Measurements from ENCODE around the gene TRIM71. TPM values are rescaled to one million over a fixed set of nuclear protein-coding genes. Genes with fewer than 3 reads are reported as not detected.

TRIM71 gene
- total RNA-seq, 1 donor from 2014 or later, result not detected

- POLR2A ChIA-PET, result no interaction called here
Measured at GRCh38 chr3:32859604-32860237, 41.9 kb downstream of the TRIM71 start.

GRCh38 chr3:32860499-32860898 is 42.7 kb downstream of the TRIM71 start:
- intact Hi-C loops (cut with micrococcal nuclease), result no loop called here
- ATAC-seq (ENCODE audit: low read depth), result no peak
- Mint-ChIP-seq H3K27me3 (peaks cover 2% of the 10 kb centered on the region), H3K9me3 (no peaks in the 10 kb centered on the region), H3K4me3 (no peak overlapping the region), H3K4me1 (no peaks in the 10 kb centered on the region), H3K27ac (no peak overlapping the region), H3K36me3 (ENCODE audit: low read depth) (no peaks in the 10 kb centered on the region)
- no peak for DNase-seq
- POLR2A ChIA-PET, result no interaction called here
- CTCF ChIA-PET, result no interaction called here
- TF ChIP-seq CTCF (IDR thresholded peaks at IDR 0.05), result no peak

More at GRCh38 chr3:32859604-32860237, 41.9 kb downstream of the TRIM71 start:
- TF ChIP-seq CTCF (IDR thresholded peaks at IDR 0.05), result no peak
- no peak for ATAC-seq (ENCODE audit: low read depth)
- CTCF ChIA-PET, result no interaction called here
- Mint-ChIP-seq H3K4me1 (no peaks in the 10 kb centered on the region), H3K27me3 (peaks cover 4% of the 10 kb centered on the region), H3K9me3 (no peaks in the 10 kb centered on the region), H3K4me3 (no peak overlapping the region), H3K36me3 (ENCODE audit: low read depth) (no peaks in the 10 kb centered on the region), H3K27ac (no peak overlapping the region)
- DNase-seq, result no peak
- intact Hi-C loops (cut with micrococcal nuclease), result no loop called here

GRCh38 chr3:32861681-32862080 is 43.9 kb downstream of the TRIM71 start:
- DNase-seq, result no peak
- ChIA-PET CTCF (no interaction called here), POLR2A (no interaction called here)
- H3K9me3 Mint-ChIP-seq, result no peaks in the 10 kb centered on the region
- no peaks in the 10 kb centered on the region for H3K27me3 Mint-ChIP-seq
- no peaks in the 10 kb centered on the region for H3K4me1 Mint-ChIP-seq
- TF ChIP-seq CTCF (IDR thresholded peaks at IDR 0.05), result no peak
- H3K27ac Mint-ChIP-seq, result no peak overlapping the region
- ATAC-seq (ENCODE audit: low read depth), result no peak
- no peak overlapping the region for H3K4me3 Mint-ChIP-seq
- intact Hi-C loops (cut with micrococcal nuclease), result no loop called here
- no peaks in the 10 kb centered on the region for H3K36me3 Mint-ChIP-seq (ENCODE audit: low read depth)

GRCh38 chr3:32862247-32862935 is 44.6 kb downstream of the TRIM71 start:
- intact Hi-C loops (cut with micrococcal nuclease), result no loop called here
- ChIA-PET CTCF (no interaction called here), POLR2A (no interaction called here)
- no peak overlapping the region for H3K4me3 Mint-ChIP-seq
- no peak for TF ChIP-seq CTCF (IDR thresholded peaks at IDR 0.05)
- ATAC-seq (ENCODE audit: low read depth) (no peak), DNase-seq (no peak)
- no peaks in the 10 kb centered on the region for H3K36me3 Mint-ChIP-seq (ENCODE audit: low read depth)
- H3K4me1 Mint-ChIP-seq, result no peaks in the 10 kb centered on the region
- no peaks in the 10 kb centered on the region for H3K27me3 Mint-ChIP-seq
- H3K27ac Mint-ChIP-seq, result no peak overlapping the region
- H3K9me3 Mint-ChIP-seq, result no peaks in the 10 kb centered on the region

GRCh38 chr3:32862936-32863487 is 45.2 kb downstream of the TRIM71 start:
- intact Hi-C loops (cut with micrococcal nuclease), result no loop called here
- ChIA-PET CTCF (no interaction called here), POLR2A (no interaction called here)
- TF ChIP-seq CTCF (IDR thresholded peaks at IDR 0.05), result no peak
- DNase-seq (no peak), ATAC-seq (ENCODE audit: low read depth) (no peak)
- H3K4me3 Mint-ChIP-seq, result no peak overlapping the region
- H3K27ac Mint-ChIP-seq, result no peak overlapping the region
- H3K4me1 Mint-ChIP-seq, result no peaks in the 10 kb centered on the region
- no peaks in the 10 kb centered on the region for H3K9me3 Mint-ChIP-seq
- no peaks in the 10 kb centered on the region for H3K36me3 Mint-ChIP-seq (ENCODE audit: low read depth)
- H3K27me3 Mint-ChIP-seq, result no peaks in the 10 kb centered on the region
